ENCODE measurements around the gene CBY3. TPM values are rescaled to one million over a fixed set of nuclear protein-coding genes. Genes with fewer than 3 reads are reported as not detected.
"Not testable (repeated sequence)": the region's sequence is repeated elsewhere in the genome, so short reads cannot be mapped to it uniquely, and the experiment has no call there.

CBY3 gene
- total and polyA plus RNA-seq, 12 donors = 0.10 to 0.11 TPM; not detected in 10

DNA sequence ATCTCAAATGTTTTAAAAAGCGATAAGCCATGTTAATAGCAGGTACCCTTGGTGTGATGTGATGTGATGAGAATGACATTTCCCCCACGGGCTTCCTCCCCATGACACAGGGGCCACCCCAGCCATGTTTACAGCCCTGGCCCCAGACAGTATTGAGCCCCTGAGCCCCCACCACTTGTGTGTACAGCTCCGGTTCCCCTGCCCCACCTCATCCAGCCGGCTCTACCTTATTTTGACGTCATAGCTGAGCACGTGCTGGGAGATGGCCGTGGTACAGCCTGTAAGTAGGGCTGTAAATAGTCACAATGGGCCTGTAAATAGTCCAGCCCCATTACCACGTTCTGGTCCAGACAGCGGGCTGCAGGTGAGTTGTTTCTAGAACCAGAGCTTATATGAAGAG lies 32.4 kb downstream of the CBY3 start:
- TF ChIP-seq POLR2A (IDR thresholded peaks at IDR 0.05) = no peak
- TF ChIP-seq, protein P1, sequence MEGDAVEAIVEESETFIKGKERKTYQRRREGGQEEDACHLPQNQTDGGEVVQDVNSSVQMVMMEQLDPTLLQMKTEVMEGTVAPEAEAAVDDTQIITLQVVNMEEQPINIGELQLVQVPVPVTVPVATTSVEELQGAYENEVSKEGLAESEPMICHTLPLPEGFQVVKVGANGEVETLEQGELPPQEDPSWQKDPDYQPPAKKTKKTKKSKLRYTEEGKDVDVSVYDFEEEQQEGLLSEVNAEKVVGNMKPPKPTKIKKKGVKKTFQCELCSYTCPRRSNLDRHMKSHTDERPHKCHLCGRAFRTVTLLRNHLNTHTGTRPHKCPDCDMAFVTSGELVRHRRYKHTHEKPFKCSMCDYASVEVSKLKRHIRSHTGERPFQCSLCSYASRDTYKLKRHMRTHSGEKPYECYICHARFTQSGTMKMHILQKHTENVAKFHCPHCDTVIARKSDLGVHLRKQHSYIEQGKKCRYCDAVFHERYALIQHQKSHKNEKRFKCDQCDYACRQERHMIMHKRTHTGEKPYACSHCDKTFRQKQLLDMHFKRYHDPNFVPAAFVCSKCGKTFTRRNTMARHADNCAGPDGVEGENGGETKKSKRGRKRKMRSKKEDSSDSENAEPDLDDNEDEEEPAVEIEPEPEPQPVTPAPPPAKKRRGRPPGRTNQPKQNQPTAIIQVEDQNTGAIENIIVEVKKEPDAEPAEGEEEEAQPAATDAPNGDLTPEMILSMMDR (IDR thresholded peaks at IDR 0.05) = no peak
- no peak for DNase-seq
- Histone ChIP-seq H3K27ac (no peak overlapping the region), H3K9me3 (replicated peaks in 1 of 3) (no peaks in the 10 kb centered on the region), H3K4me1 (replicated peaks in 1 of 2) (no peaks in the 10 kb centered on the region), H3K36me3 (replicated peaks in 1 of 2) (no peaks in the 10 kb centered on the region), H3K27me3 (no peaks in the 10 kb centered on the region), H3K4me3 (no peak overlapping the region)
- WGBS, 4 donors = 85 to 88% (median 87%) methylated on average over 3 to 9 of the region's 9 CpGs
- intact Hi-C loops (cut with DNase I) = no loop called here

DNA sequence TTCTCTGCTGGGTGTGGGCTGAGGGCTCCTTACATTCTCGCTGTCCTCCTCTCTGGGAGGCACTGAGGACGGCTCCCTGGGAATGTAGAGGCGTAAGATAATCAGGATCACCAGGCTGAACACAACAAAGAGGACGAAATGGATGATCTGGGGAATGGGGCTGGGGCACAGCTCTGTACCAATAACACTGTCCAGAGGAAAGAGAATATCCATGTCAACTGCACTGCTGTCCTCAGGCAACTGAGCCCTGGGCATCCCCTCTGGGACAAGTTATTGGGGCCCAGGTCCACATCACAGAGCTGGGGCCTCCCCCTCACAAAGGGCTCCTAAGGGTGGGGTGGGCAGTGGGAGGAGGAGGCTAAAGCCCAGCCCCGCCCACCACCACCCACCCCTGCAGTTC lies 36.1 kb downstream of the CBY3 start:
- 81 to 94% (median 92%) methylated on average over 4 of the region's 5 CpGs for WGBS, 4 donors
- DNase-seq; H3K4me1 ChIP-seq (replicated peaks in 1 of 2): not testable (repeated sequence)

GRCh38 chr5:179643141-179643920 lies 37.5 kb downstream of the CBY3 start:
- not testable (repeated sequence) for DNase-seq

More for the DNA sequence above, 36.1 kb downstream of the CBY3 start:
- intact Hi-C loops (cut with DNase I); H3K27me3 ChIP-seq; H3K36me3 ChIP-seq (replicated peaks in 1 of 2); H3K4me3 ChIP-seq; H3K9me3 ChIP-seq (replicated peaks in 1 of 3); H3K27ac ChIP-seq: not testable (repeated sequence)

GRCh38 chr5:179642626-179643025 lies 38.2 kb downstream of the CBY3 start:
- H3K27me3 ChIP-seq; H3K4me1 ChIP-seq (replicated peaks in 1 of 2); H3K9me3 ChIP-seq (replicated peaks in 1 of 3); H3K27ac ChIP-seq; intact Hi-C loops (cut with DNase I); H3K4me3 ChIP-seq; H3K36me3 ChIP-seq (replicated peaks in 1 of 2); DNase-seq: not testable (repeated sequence)
- WGBS, 4 donors = 71 to 96% (median 83%) methylated on average over 3 to 13 of the region's 17 CpGs

More at GRCh38 chr5:179643141-179643920, 37.5 kb downstream of the CBY3 start:
- H3K27ac ChIP-seq; H3K9me3 ChIP-seq (replicated peaks in 1 of 3); H3K36me3 ChIP-seq (replicated peaks in 1 of 2); H3K4me3 ChIP-seq; H3K4me1 ChIP-seq (replicated peaks in 1 of 2); H3K27me3 ChIP-seq; intact Hi-C loops (cut with DNase I): not testable (repeated sequence)
- 77 to 87% (median 82%) methylated on average over 7 to 15 of the region's 16 CpGs for WGBS, 4 donors

DNA sequence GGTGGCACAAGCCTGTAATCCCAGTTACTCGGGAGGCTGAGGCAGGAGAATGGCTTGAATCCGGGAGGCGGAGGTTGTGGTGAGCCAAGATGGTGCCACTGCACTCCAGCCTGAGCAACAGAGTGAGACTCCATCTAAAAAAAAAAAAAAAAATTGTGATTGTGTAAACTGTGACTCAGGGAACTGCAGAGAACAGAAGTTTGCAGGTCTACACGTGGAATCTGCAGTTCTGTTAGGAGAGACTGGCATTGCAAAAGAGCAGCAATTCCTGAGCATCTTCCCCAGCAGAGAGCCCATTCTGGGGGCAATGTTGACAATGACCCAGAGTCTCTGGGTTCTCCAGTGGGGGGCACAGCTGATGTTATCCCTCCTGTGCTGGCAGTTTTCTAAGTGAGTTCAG lies 39.1 kb downstream of the CBY3 start:
- H3K27ac ChIP-seq; H3K4me3 ChIP-seq; H3K36me3 ChIP-seq (replicated peaks in 1 of 2); H3K4me1 ChIP-seq (replicated peaks in 1 of 2); H3K27me3 ChIP-seq; DNase-seq; intact Hi-C loops (cut with DNase I); H3K9me3 ChIP-seq (replicated peaks in 1 of 3): not testable (repeated sequence)
- 0% methylated on average over 1 of the region's 4 CpGs; no CpG with 5 or more reads in 3 of the 4 donors for WGBS, 4 donors

GRCh38 chr5:179639296-179639695 lies 41.5 kb downstream of the CBY3 start:
- H3K27ac ChIP-seq; H3K4me3 ChIP-seq; DNase-seq; H3K27me3 ChIP-seq; H3K36me3 ChIP-seq (replicated peaks in 1 of 2); H3K9me3 ChIP-seq (replicated peaks in 1 of 3); intact Hi-C loops (cut with DNase I); H3K4me1 ChIP-seq (replicated peaks in 1 of 2): not testable (repeated sequence)
- WGBS, 4 donors = 89 to 95% (median 95%) methylated on average over 11 of the region's 11 CpGs

DNA sequence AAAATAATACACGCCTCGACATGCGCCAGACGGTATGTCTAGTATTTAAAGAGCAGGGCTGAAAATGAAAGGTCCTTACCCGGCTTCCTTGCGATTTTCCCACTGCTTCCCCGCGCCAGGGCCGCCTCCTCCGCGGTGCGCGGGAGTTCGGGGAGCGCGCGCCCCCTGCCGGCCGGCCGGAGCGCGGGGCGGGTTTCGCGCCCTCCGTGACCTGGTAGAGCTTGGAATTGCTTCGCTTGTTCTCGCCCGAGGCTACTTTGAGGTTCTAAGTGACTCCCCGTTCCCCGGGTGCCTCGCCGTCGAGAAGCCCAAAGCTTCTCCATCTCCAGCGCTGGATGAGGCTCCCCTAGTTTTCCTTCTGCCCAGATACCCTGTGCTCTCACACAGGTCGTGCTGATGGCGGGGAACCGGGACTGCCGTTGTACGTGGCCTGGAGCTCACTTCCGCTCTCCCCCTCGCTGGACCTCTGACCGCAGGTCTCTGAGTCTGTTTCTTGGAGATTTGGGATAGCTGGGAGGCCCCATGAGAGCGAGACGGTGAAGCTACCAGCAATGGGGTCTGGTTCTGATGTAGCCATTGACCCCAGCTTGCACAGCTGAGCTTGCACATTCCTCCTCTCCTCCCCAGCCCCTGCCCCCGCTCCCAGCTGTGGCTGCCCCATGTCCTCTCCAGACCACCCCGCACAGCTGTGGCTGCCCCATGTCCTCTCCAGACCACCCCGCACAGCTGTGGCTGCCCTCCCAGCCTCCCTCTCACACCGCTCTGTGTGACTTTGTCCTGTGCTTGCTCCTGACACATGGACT lies 46.3 kb downstream of the CBY3 start:
- H3K9me3 ChIP-seq (replicated peaks in 1 of 3); H3K27me3 ChIP-seq; intact Hi-C loops (cut with DNase I); H3K4me1 ChIP-seq (replicated peaks in 1 of 2); H3K36me3 ChIP-seq (replicated peaks in 1 of 2); H3K4me3 ChIP-seq; H3K27ac ChIP-seq: not testable (repeated sequence)
- peak in 1 of 7 donors; percentile 38 for DNase-seq
- 23% methylated on average over 9 of the region's 49 CpGs; no CpG with 5 or more reads in 3 of the 4 donors for WGBS, 4 donors

- H3K9me3 ChIP-seq (replicated peaks in 1 of 3); H3K36me3 ChIP-seq (replicated peaks in 1 of 2); H3K4me1 ChIP-seq (replicated peaks in 1 of 2); H3K27me3 ChIP-seq; DNase-seq; intact Hi-C loops (cut with DNase I); H3K27ac ChIP-seq: not testable (repeated sequence)
- WGBS, 4 donors = 58 to 71% (median 68%) methylated on average over 19 to 20 of the region's 38 CpGs
- peak overlapping the region in 1 of 4 donors; percentile 46 for H3K4me3 ChIP-seq
These were observed 47.1 kb downstream of the CBY3 start for GRCh38 chr5:179633501-179634369.
